GM12892 (cell line): Measurements from ENCODE around the gene CLEC16A.

Experiments
- POLR2A ChIP-seq: IDR thresholded peaks from 2 replicates; pipeline ENCODE4 v1.6.1; 2011; ENCODE audit warnings: low read depth, low read length, control low read depth
- TAF1 ChIP-seq: IDR thresholded peaks from 2 replicates; pipeline ENCODE4 v1.6.1; 2011; ENCODE audit warnings: low read depth, mild to moderate bottlenecking, control low read depth, low read length, borderline replicate concordance

- no peak for TF ChIP-seq POLR2A
- TF ChIP-seq TAF1, result no peak
Observed at GRCh38 chr16:11005611-11005975, 61.2 kb downstream of the CLEC16A start.
